Gastroesophageal sphincter (tissue), 3 donors: ENCODE results near the gene CACNA2D3.

Experiments used
- CTCF ChIP-seq, 4 experiments: fragments of 200-600 bp in 2 of 4; fragments of 450-650 bp in 2 of 4; sonication (generic) in 1 of 4; IDR thresholded peaks; one replicate each; pipeline ENCODE4 v1.5.1; 2017 to 2019; ENCODE audit warnings: antibody characterized with exemption in 4 of 4, mild to moderate bottlenecking in 2 of 4, moderate library complexity in 2 of 4
- POLR2A ChIP-seq, 2 donors: fragments of 450-650 bp; IDR thresholded peaks; one replicate each; pipeline ENCODE4 v1.6.1; 2017; ENCODE audit warnings: antibody characterized with exemption in 2 of 2, mild to moderate bottlenecking in 2 of 2, moderate library complexity in 1 of 2

- TF ChIP-seq POLR2A (IDR thresholded peaks at IDR 0.05) (no peak), CTCF (IDR thresholded peaks at IDR 0.05) (no peak)
Measured at GRCh38 chr3:54801977-54802376, 679.6 kb downstream of the CACNA2D3 start.
